Tibial nerve (tissue), 4 donors: ENCODE measurements around the gene MARCHF10. TPM values are rescaled to one million over a fixed set of nuclear protein-coding genes. Genes with fewer than 3 reads are reported as not detected.

Source experiments
- DNase-seq, 2 donors: peaks; one replicate each; pipeline ENCODE4 v3.0.0-alpha.2; 2019; ENCODE audit warnings: low spot score in 2 of 2
- H3K27ac ChIP-seq, 4 donors: fragments of 200-600 bp; sonication (generic) in 3 of 4; one replicate each; pipeline ENCODE4 v1.5.1; 2017 to 2019; ENCODE audit warnings: mild to moderate bottlenecking in 1 of 4
- H3K27me3 ChIP-seq, 2 donors: fragments of 200-600 bp; sonication (generic) in 1 of 2; one replicate each; pipeline versions ENCODE4 v1.5.1 to v1.6.0; 2017 to 2019
- H3K36me3 ChIP-seq, 3 donors: fragments of 200-600 bp; sonication (generic); one replicate each; pipeline ENCODE4 v1.5.1; 2018 to 2019
- H3K4me1 ChIP-seq, 4 donors: fragments of 200-600 bp; sonication (generic) in 3 of 4; one replicate each; pipeline ENCODE4 v1.5.1; 2017 to 2019
- H3K4me3 ChIP-seq, 4 donors: fragments of 200-600 bp; sonication (generic) in 3 of 4; one replicate each; pipeline ENCODE4 v1.5.1; 2017 to 2019; ENCODE audit warnings: mild to moderate bottlenecking in 1 of 4, moderate library complexity in 1 of 4
- H3K9me3 ChIP-seq, 4 donors: fragments of 200-600 bp; sonication (generic) in 3 of 4; one replicate each; pipeline ENCODE4 v1.5.1; 2017 to 2019
- CTCF ChIP-seq, 5 experiments: fragments of 200-600 bp in 3 of 5; fragments of 450-650 bp in 2 of 5; sonication (generic) in 3 of 5; IDR thresholded peaks; one replicate each; pipeline ENCODE4 v1.5.1; 2016 to 2019; ENCODE audit warnings: antibody characterized with exemption in 5 of 5, mild to moderate bottlenecking in 3 of 5, moderate library complexity in 2 of 5
- EP300 ChIP-seq, 2 donors: sonication (generic); formaldehyde crosslinking; IDR thresholded peaks; one replicate each; pipeline ENCODE4 v1.6.1; 2017; ENCODE audit warnings: antibody characterized with exemption in 2 of 2, mild to moderate bottlenecking in 1 of 2
- POLR2A ChIP-seq, 2 donors: fragments of 450-650 bp; IDR thresholded peaks; one replicate each; pipeline ENCODE4 v1.6.1; 2017; ENCODE audit warnings: antibody characterized with exemption in 2 of 2, mild to moderate bottlenecking in 2 of 2, moderate library complexity in 2 of 2
- WGBS, 2 donors: methylation state at CpG; one replicate each; pipeline ENCODE4 v1.1.5; 2018; 5-methylcytosine and 5-hydroxymethylcytosine counted together
- total RNA-seq, 4 donors: library from RNA; depleted of rRNA; stranded (reverse); fragments of >200 nt; gene quantifications; one replicate each; pipeline ENCODE4 v1.1.0, GENCODE V29; 2016

MARCHF10 gene
- total RNA-seq, 4 donors from 2014 or later: 1.8 to 11.7 (median 3.6) TPM

GRCh38 chr17:62714016-62714777 lies 93.9 kb downstream of the MARCHF10 start:
- Histone ChIP-seq H3K9me3 (no peaks in the 10 kb centered on the region), H3K27me3 (no peaks in the 10 kb centered on the region), H3K4me1 (no peaks in the 10 kb centered on the region), H3K27ac (peak overlapping the region in 2 of 4 donors; percentile 34 to 54), H3K36me3 (no peaks in the 10 kb centered on the region), H3K4me3 (no peak overlapping the region)
- DNase-seq: no peak
- WGBS, 2 donors: 86 to 87% methylated on average over 8 of the region's 8 CpGs
- TF ChIP-seq POLR2A (IDR thresholded peaks at IDR 0.05) (no peak), EP300 (IDR thresholded peaks at IDR 0.05) (no peak), CTCF (IDR thresholded peaks at IDR 0.05) (no peak)

- H3K4me3 ChIP-seq: no peak overlapping the region
- H3K9me3 ChIP-seq: peaks cover 0 to 7% (median 0%) of the 10 kb centered on the region in 4 donors
- H3K27ac ChIP-seq: peak overlapping the region in 2 of 4 donors; percentile 34
- 69 to 70% methylated on average over 17 of the region's 17 CpGs for WGBS, 2 donors
- TF ChIP-seq CTCF (IDR thresholded peaks at IDR 0.05): no peak
- no peak for TF ChIP-seq POLR2A (IDR thresholded peaks at IDR 0.05)
- no peak for TF ChIP-seq EP300 (IDR thresholded peaks at IDR 0.05)
- H3K4me1 ChIP-seq: no peaks in the 10 kb centered on the region
- no peaks in the 10 kb centered on the region for H3K27me3 ChIP-seq
- no peaks in the 10 kb centered on the region for H3K36me3 ChIP-seq
- no peak for DNase-seq
Observed at GRCh38 chr17:62713086-62713881, 94.8 kb downstream of the MARCHF10 start.

GRCh38 chr17:62712171-62712581 lies 95.9 kb downstream of the MARCHF10 start:
- peaks cover 0 to 7% (median 0%) of the 10 kb centered on the region in 4 donors for H3K9me3 ChIP-seq
- no peaks in the 10 kb centered on the region for H3K36me3 ChIP-seq
- TF ChIP-seq CTCF (IDR thresholded peaks at IDR 0.05) (no peak), POLR2A (IDR thresholded peaks at IDR 0.05) (no peak), EP300 (IDR thresholded peaks at IDR 0.05) (no peak)
- H3K4me1 ChIP-seq: peaks cover 0 to 5% (median 2%) of the 10 kb centered on the region in 4 donors
- H3K4me3 ChIP-seq: no peak overlapping the region
- H3K27me3 ChIP-seq: no peaks in the 10 kb centered on the region
- H3K27ac ChIP-seq: peak overlapping the region in 1 of 4 donors; percentile 13
- WGBS, 2 donors: 50 to 68% methylated on average over 6 to 7 of the region's 8 CpGs
- DNase-seq: no peak

DNA sequence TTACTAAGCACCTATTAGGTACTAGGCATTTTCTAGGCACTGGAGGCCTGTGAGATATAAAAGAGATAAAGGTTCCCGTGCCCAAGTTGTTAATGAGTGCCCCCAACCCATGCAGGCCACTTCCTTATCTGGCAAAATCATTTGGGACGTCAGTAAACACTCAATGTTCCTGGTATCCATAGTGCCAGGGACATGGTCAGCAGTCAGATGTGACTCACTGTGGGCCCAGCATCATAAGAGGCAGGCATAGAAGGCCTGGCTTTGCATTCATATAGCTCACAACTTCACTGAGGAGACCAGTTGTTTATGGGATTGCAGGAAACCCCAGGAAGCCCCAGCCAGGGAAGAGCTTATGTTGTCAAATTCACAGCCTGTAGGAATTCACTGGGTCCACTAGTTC lies 99.5 kb downstream of the MARCHF10 start:
- TF ChIP-seq EP300 (IDR thresholded peaks at IDR 0.05) (no peak), CTCF (IDR thresholded peaks at IDR 0.05) (no peak), POLR2A (IDR thresholded peaks at IDR 0.05) (no peak)
- Histone ChIP-seq H3K27me3 (no peaks in the 10 kb centered on the region), H3K36me3 (no peaks in the 10 kb centered on the region), H3K9me3 (peaks cover 0 to 7% (median 0%) of the 10 kb centered on the region in 4 donors), H3K27ac (no peak overlapping the region), H3K4me1 (peaks cover 0 to 36% (median 9%) of the 10 kb centered on the region in 4 donors), H3K4me3 (no peak overlapping the region)
- DNase-seq: no peak
- WGBS, 2 donors: 90 to 96% methylated on average over 2 of the region's 2 CpGs

GRCh38 chr17:62707425-62707739 lies 100.7 kb downstream of the MARCHF10 start:
- no peaks in the 10 kb centered on the region for H3K27me3 ChIP-seq
- H3K36me3 ChIP-seq: no peaks in the 10 kb centered on the region
- no peak overlapping the region for H3K4me3 ChIP-seq
- DNase-seq: no peak
- peaks cover 0 to 7% (median 0%) of the 10 kb centered on the region in 4 donors for H3K9me3 ChIP-seq
- peak overlapping the region in 3 of 4 donors; percentile 38 to 93 (median 89) for H3K27ac ChIP-seq
- TF ChIP-seq EP300 (IDR thresholded peaks at IDR 0.05) (no peak), CTCF (IDR thresholded peaks at IDR 0.05) (no peak), POLR2A (IDR thresholded peaks at IDR 0.05) (no peak)
- 93 to 95% methylated on average over 9 of the region's 9 CpGs for WGBS, 2 donors
- peaks cover 0 to 45% (median 13%) of the 10 kb centered on the region in 4 donors for H3K4me1 ChIP-seq
